ENCODE measurements around the gene RASSF5.

Gene RASSF5

DNA sequence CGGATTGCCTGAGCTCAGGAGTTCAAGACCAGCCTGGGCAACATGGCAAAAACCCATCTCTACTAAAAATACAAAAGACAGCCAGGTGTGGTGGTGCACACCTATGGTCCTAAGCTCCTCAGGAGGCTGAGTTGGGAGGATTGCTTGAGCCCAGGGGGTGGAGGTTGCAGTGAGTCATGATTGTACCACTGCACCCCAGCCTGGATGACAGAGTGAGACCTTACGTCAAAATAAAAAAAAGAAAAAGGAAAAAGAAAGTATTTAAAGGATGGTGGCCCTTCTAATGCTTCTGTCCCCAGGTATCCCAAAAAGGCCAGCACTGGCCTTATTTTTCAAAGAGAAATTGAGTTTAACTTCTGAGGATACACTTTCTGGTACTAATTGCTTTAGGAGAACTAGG lies 35.3 kb upstream of the RASSF5 start:
- H3K4me3 ChIP-seq (ENCODE audit: low read length), result no peak overlapping the region
- H3K36me3 ChIP-seq (replicated peaks; ENCODE audit: insufficient read depth, low read length), result no peaks in the 10 kb centered on the region; the same call in 1 of the 2 replicates
- H4K20me1 ChIP-seq (ENCODE audit: insufficient read depth, low read length), result no peaks in the 10 kb centered on the region
- H3K4me2 ChIP-seq (ENCODE audit: low read depth, low read length), result peak overlapping the region; percentile 84; the same call in 1 of the 2 replicates
- no peak overlapping the region for H3K27ac ChIP-seq (ENCODE audit: low read length)
- H2AFZ ChIP-seq (ENCODE audit: low read length), result no peak overlapping the region
- no peaks in the 10 kb centered on the region for H3K27me3 ChIP-seq (replicated peaks; ENCODE audit: insufficient read depth, low read length)
- no peak for DNase-seq
- TF ChIP-seq EZH2 (optimal IDR thresholded peaks at IDR 0.05; ENCODE audit: low read depth, low read length) (no peak), EZH2phosphoT487 (IDR thresholded peaks at IDR 0.05; ENCODE audit: low read length) (no peak)
- TF ChIP-seq, protein P1, sequence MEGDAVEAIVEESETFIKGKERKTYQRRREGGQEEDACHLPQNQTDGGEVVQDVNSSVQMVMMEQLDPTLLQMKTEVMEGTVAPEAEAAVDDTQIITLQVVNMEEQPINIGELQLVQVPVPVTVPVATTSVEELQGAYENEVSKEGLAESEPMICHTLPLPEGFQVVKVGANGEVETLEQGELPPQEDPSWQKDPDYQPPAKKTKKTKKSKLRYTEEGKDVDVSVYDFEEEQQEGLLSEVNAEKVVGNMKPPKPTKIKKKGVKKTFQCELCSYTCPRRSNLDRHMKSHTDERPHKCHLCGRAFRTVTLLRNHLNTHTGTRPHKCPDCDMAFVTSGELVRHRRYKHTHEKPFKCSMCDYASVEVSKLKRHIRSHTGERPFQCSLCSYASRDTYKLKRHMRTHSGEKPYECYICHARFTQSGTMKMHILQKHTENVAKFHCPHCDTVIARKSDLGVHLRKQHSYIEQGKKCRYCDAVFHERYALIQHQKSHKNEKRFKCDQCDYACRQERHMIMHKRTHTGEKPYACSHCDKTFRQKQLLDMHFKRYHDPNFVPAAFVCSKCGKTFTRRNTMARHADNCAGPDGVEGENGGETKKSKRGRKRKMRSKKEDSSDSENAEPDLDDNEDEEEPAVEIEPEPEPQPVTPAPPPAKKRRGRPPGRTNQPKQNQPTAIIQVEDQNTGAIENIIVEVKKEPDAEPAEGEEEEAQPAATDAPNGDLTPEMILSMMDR (IDR thresholded peaks at IDR 0.05; ENCODE audit: low read length), result no peak
- H3K9ac ChIP-seq (ENCODE audit: low read length), result peak overlapping the region; percentile 53; the same call in 1 of the 2 replicates
- H3K9me3 ChIP-seq (replicated peaks; ENCODE audit: insufficient read depth, low read length), result no peaks in the 10 kb centered on the region
- peaks cover 46% of the 10 kb centered on the region for H3K79me2 ChIP-seq (ENCODE audit: low read length)
- no peaks in the 10 kb centered on the region for H3K9me2 ChIP-seq (replicated peaks; ENCODE audit: insufficient read depth, low read length)
- peaks cover 57% of the 10 kb centered on the region for H3K4me1 ChIP-seq (ENCODE audit: low read length)
- peaks cover 32% of the 10 kb centered on the region for H3F3A ChIP-seq (ENCODE audit: insufficient read depth, low read length)

DNA sequence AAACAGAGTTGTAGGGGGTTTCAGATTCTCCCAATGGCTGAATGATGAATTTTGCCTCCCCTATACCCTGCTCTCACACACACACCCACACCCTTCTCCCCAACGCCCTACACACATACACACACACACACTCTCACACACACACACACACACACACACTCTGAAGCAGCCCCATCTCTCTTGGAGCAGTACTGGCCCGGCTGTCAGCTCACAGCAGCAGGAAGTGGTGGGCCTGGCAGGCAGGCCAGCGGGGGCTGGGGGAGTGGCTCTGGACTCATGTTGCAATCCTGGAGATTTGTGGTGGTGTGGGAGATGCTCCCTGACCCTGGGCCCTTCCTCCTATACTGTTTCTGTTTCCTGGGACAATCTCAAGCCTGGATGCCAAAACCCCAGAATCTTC lies 34.9 kb upstream of the RASSF5 start:
- H4K20me1 ChIP-seq (ENCODE audit: insufficient read depth, low read length), result no peaks in the 10 kb centered on the region
- no peak for DNase-seq
- H2AFZ ChIP-seq (ENCODE audit: low read length), result no peak overlapping the region
- peaks cover 53% of the 10 kb centered on the region for H3K4me1 ChIP-seq (ENCODE audit: low read length)
- no peak overlapping the region for H3K4me3 ChIP-seq (ENCODE audit: low read length)
- no peak overlapping the region for H3K27ac ChIP-seq (ENCODE audit: low read length)
- no peaks in the 10 kb centered on the region; the same call in 1 of the 2 replicates for H3K36me3 ChIP-seq (replicated peaks; ENCODE audit: insufficient read depth, low read length)
- no peaks in the 10 kb centered on the region for H3K9me2 ChIP-seq (replicated peaks; ENCODE audit: insufficient read depth, low read length)
- peaks cover 32% of the 10 kb centered on the region for H3F3A ChIP-seq (ENCODE audit: insufficient read depth, low read length)
- no peaks in the 10 kb centered on the region for H3K9me3 ChIP-seq (replicated peaks; ENCODE audit: insufficient read depth, low read length)
- H3K4me2 ChIP-seq (ENCODE audit: low read depth, low read length), result peak overlapping the region; percentile 84; the same call in 1 of the 2 replicates
- no peaks in the 10 kb centered on the region for H3K27me3 ChIP-seq (replicated peaks; ENCODE audit: insufficient read depth, low read length)
- peaks cover 46% of the 10 kb centered on the region for H3K79me2 ChIP-seq (ENCODE audit: low read length)
- no peak overlapping the region for H3K9ac ChIP-seq (ENCODE audit: low read length)
- TF ChIP-seq EZH2 (optimal IDR thresholded peaks at IDR 0.05; ENCODE audit: low read depth, low read length) (no peak), EZH2phosphoT487 (IDR thresholded peaks at IDR 0.05; ENCODE audit: low read length) (no peak)
- TF ChIP-seq, protein P1 (IDR thresholded peaks at IDR 0.05; ENCODE audit: low read length), result no peak

DNA sequence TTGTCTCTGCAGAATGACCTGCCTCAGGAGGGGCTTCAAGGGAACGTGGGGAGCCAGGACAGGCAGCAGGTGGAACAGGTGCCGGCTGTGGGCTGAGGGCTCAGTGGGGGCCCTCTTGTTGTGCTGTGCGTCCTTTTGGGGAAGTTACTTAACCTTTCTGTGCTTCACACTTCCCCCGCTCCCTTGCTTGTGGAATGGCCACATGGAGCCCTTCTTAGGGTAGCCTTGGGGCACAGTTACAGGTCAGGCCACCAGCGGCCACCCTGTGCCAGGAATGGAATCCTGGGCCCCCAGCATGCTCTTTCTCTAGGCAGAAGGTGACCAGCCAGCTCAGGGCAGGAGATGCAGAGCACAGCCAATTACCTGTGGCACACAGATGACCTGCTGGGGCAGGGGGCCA lies 34.4 kb upstream of the RASSF5 start:
- no peak for DNase-seq
- Histone ChIP-seq H3K27ac (ENCODE audit: low read length) (no peak overlapping the region), H3K36me3 (replicated peaks; ENCODE audit: insufficient read depth, low read length) (no peaks in the 10 kb centered on the region; the same call in 1 of the 2 replicates), H3K79me2 (ENCODE audit: low read length) (peaks cover 46% of the 10 kb centered on the region), H3K4me3 (ENCODE audit: low read length) (no peak overlapping the region), H3K9me3 (replicated peaks; ENCODE audit: insufficient read depth, low read length) (no peaks in the 10 kb centered on the region), H3F3A (ENCODE audit: insufficient read depth, low read length) (peaks cover 32% of the 10 kb centered on the region), H3K9me2 (replicated peaks; ENCODE audit: insufficient read depth, low read length) (no peaks in the 10 kb centered on the region), H3K4me2 (ENCODE audit: low read depth, low read length) (no peak overlapping the region; the same call in 1 of the 2 replicates), H3K9ac (ENCODE audit: low read length) (no peak overlapping the region), H4K20me1 (ENCODE audit: insufficient read depth, low read length) (no peaks in the 10 kb centered on the region), H3K27me3 (replicated peaks; ENCODE audit: insufficient read depth, low read length) (no peaks in the 10 kb centered on the region), H2AFZ (ENCODE audit: low read length) (no peak overlapping the region), H3K4me1 (ENCODE audit: low read length) (peaks cover 48% of the 10 kb centered on the region)
- TF ChIP-seq, protein P1 (IDR thresholded peaks at IDR 0.05; ENCODE audit: low read length), result no peak
- TF ChIP-seq EZH2phosphoT487 (IDR thresholded peaks at IDR 0.05; ENCODE audit: low read length) (no peak), EZH2 (optimal IDR thresholded peaks at IDR 0.05; ENCODE audit: low read depth, low read length) (no peak)

All from MM.1S (cell line).